Fibroblast of mammary gland (primary cell): ENCODE results near the gene MCTP2.

Experiments
- DNase-seq: peaks from one replicate; pipeline ENCODE4 v3.0.0-alpha.2; 2010; ENCODE audit warnings: low read depth
- H3K4me3 ChIP-seq: 2 replicates; pipeline ENCODE4 v1.5.1; 2011; ENCODE audit warnings: low read depth, mild to moderate bottlenecking, low read length, moderate library complexity; ENCODE audit not compliant: control insufficient read depth
- CTCF ChIP-seq: conservative IDR thresholded peaks from 2 replicates; pipeline ENCODE4 v1.5.1; 2011; ENCODE audit warnings: low read depth, low read length, inconsistent platforms; ENCODE audit not compliant: control insufficient read depth, insufficient read depth

The MCTP2 gene

GRCh38 chr15:94279736-94280135 lies 48.4 kb downstream of the MCTP2 start:
- no peak overlapping the region for H3K4me3 ChIP-seq

GRCh38 chr15:94280301-94280700 lies 48.9 kb downstream of the MCTP2 start:
- no peak for TF ChIP-seq CTCF
- no peak overlapping the region for H3K4me3 ChIP-seq
- no peak for DNase-seq

More at GRCh38 chr15:94279736-94280135, 48.4 kb downstream of the MCTP2 start:
- TF ChIP-seq CTCF: no peak
- no peak for DNase-seq

GRCh38 chr15:94282269-94283250 lies 51.2 kb downstream of the MCTP2 start:
- no peak overlapping the region for H3K4me3 ChIP-seq
- DNase-seq: peak; percentile 26

GRCh38 chr15:94286583-94286982 lies 55.2 kb downstream of the MCTP2 start:
- TF ChIP-seq CTCF: no peak
- DNase-seq: no peak
- H3K4me3 ChIP-seq: no peak overlapping the region

More at GRCh38 chr15:94282269-94283250, 51.2 kb downstream of the MCTP2 start:
- TF ChIP-seq CTCF: no peak

- no peak overlapping the region for H3K4me3 ChIP-seq
- DNase-seq: no peak
- no peak for TF ChIP-seq CTCF
These were observed 56.5 kb downstream of the MCTP2 start for GRCh38 chr15:94287794-94288246.

- DNase-seq: no peak
- no peak overlapping the region for H3K4me3 ChIP-seq
- TF ChIP-seq CTCF: no peak
These were observed 59.4 kb downstream of the MCTP2 start for GRCh38 chr15:94290730-94291129.
